Fibroblast of skin of right quadriceps (primary cell): ENCODE measurements around the gene PPP1R12C.

ENCODE experiments used
- DNase-seq: peaks from one replicate; pipeline ENCODE4 v3.0.0-alpha.2; 2013

Gene PPP1R12C

DNA sequence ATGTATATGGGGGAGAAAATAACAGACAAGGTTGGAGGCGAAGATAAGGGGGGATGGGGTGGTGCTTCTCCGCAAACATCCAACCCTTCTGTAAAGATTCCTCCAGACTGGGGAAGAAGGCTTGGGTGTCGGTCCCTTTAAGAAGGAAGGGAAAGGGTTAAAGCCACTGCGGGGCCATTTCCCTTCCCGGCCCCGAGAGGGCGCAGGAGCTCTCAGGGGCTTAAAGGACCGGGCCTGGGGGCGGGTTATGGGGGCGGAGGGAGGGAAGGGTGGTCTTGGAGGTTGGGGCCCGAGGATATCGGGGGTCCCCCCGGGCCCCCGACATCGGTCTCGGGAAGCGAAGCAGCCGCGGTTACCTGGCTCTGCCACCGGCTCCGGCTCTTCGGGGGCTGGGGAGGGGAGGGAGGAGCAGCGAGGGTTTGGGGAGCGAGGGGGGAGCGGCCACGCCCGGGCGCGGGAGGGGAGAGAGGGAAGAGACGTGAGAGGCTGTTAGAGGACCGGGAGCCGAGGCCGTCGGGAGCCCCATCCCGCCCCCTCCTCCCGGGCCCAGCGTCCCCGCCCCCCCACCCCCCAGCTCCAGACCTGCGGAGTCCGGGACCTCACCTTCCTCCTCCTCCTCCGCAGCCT lies 28.8 kb upstream of the PPP1R12C start:
- peak; percentile 15 for DNase-seq

DNA sequence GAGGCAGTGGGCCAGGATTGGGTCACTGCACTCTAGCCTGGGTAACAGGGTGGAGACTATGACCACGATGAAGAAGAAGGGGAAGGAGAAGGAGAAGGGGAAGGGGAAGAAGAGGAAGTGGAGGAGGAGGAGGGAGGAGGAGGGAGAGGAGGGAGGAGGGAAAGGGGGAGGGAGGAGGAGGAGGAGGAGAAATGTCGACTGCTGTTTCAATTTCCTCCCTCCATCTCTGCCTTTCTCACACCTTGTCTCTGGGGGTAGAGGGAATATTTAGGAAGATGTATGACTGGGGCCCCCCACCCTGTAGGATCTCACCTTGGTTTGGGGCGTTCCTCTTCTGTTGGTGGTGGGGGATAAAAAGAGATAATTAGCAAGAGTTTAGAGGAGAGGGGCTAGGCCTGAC lies 27.8 kb upstream of the PPP1R12C start:
- no peak for DNase-seq

GRCh38 chr19:55141696-55142095 lies 24.3 kb upstream of the PPP1R12C start:
- no peak for DNase-seq

GRCh38 chr19:55137915-55138314 lies 20.5 kb upstream of the PPP1R12C start:
- no peak for DNase-seq

GRCh38 chr19:55136399-55137102 lies 19.1 kb upstream of the PPP1R12C start:
- DNase-seq, result no peak

- DNase-seq, result no peak
Observed at GRCh38 chr19:55134736-55135135, 17.3 kb upstream of the PPP1R12C start.

GRCh38 chr19:55133639-55134444 lies 16.4 kb upstream of the PPP1R12C start:
- DNase-seq, result no peak

GRCh38 chr19:55132453-55133129 lies 15.2 kb upstream of the PPP1R12C start:
- DNase-seq, result no peak

GRCh38 chr19:55131421-55131820 lies 14.0 kb upstream of the PPP1R12C start:
- peak; percentile 76 for DNase-seq

DNA sequence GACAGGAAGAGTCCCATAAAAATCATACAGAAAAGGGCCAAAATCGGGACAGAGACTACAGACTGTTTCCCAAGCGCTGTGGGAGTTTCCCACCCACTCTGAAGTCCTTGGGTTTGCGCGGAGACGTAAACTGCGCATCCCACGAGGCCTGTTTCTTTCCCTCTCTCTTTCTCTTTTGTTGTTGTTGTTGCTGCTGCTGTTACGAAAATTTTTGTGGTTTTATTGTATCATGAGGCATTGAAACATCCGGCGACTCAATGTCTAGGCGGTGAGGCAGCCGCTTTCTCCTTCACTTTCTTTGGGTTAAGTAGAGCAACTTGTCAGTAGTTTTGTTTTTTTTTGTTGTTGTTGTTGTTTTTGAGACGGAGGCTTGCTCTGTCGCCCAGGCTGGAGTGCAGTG lies 1.6 kb upstream of the PPP1R12C start:
- DNase-seq, result no peak

DNA sequence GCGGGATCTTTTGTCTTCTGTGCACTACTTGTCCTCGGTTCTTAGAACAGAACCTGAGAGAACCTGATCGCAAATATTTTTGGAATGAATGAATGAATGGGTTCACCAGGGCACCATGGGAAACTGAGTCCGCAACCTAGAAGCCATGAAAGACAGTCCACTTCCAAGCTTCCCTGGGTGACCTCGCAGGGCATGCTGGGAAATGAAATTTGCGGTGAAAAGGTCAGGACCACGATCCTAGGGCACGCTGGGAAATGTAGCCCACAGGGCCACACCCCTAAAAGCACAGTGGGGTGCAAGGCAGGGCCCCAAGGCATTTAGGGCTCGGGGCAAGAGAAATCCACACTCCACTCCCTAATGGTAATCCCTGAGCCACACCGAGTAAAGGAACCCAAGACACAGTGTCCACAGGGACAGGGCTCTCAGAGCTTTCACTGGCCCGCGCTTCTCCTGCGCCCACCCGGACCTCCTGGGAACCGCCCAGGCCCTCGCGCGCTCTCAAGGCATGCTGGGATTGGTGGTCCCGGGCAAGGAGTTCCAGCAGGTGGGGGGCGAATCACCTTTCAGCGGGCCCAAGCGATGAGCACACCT lies 1.1 kb upstream of the PPP1R12C start:
- DNase-seq, result peak; percentile 30

GRCh38 chr19:55117663-55118391 lies 390 bp upstream of the PPP1R12C start:
- peak; percentile 99 for DNase-seq

DNA sequence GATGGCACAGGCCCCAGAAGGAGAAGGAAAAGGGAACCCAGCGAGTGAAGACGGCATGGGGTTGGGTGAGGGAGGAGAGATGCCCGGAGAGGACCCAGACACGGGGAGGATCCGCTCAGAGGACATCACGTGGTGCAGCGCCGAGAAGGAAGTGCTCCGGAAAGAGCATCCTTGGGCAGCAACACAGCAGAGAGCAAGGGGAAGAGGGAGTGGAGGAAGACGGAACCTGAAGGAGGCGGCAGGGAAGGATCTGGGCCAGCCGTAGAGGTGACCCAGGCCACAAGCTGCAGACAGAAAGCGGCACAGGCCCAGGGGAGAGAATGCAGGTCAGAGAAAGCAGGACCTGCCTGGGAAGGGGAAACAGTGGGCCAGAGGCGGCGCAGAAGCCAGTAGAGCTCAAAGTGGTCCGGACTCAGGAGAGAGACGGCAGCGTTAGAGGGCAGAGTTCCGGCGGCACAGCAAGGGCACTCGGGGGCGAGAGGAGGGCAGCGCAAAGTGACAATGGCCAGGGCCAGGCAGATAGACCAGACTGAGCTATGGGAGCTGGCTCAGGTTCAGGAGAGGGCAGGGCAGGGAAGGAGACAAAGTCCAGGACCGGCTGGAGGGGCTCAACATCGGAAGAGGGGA lies 1.1 kb downstream of the PPP1R12C start:
- peak; percentile 50 for DNase-seq

GRCh38 chr19:55115446-55116065 lies 1.9 kb downstream of the PPP1R12C start:
- DNase-seq, result peak; percentile 21

GRCh38 chr19:55114566-55115145 lies 2.8 kb downstream of the PPP1R12C start:
- DNase-seq, result no peak

- DNase-seq, result peak; percentile 80
Observed at GRCh38 chr19:55113570-55114039, 3.8 kb downstream of the PPP1R12C start.

DNA sequence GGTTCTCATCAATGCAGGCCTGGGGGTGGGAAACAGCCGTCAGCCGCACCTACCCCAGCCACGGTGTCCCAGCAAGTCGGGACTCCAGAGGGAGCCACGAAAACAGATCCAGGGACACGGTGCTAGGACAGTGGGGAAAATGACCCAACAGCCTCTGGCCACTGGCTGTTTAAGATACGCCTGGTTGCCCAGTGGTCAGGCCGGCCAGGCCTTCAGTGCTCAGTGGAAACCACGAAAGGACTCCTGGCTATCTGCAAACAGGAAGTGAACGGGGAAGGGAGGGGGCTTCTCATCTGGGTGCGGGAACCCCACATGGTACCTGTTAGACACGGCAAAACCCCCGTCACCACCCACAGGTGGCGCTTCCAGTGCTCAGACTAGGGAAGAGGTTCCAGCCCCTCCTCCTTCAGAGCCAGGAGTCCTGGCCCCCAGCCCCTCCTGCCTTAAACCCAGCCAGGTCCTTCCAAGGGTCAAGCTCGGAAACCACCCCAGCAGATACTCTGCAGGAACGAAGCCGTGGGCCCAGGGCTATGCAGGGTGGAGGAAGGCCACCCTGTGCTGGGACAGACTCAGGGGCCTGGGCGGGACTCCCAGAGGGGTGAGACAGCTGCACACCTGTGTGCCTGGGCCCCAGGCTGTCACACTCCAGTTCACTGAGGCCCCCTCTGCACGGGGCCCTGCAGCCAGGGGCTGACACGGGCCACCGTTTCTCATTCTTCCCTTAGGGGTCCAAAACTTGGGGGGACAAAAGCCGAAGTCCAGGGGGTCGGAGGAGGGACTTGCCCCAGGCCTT lies 4.5 kb downstream of the PPP1R12C start:
- DNase-seq, result no peak

GRCh38 chr19:55112246-55112776 lies 5.1 kb downstream of the PPP1R12C start:
- DNase-seq, result no peak

DNA sequence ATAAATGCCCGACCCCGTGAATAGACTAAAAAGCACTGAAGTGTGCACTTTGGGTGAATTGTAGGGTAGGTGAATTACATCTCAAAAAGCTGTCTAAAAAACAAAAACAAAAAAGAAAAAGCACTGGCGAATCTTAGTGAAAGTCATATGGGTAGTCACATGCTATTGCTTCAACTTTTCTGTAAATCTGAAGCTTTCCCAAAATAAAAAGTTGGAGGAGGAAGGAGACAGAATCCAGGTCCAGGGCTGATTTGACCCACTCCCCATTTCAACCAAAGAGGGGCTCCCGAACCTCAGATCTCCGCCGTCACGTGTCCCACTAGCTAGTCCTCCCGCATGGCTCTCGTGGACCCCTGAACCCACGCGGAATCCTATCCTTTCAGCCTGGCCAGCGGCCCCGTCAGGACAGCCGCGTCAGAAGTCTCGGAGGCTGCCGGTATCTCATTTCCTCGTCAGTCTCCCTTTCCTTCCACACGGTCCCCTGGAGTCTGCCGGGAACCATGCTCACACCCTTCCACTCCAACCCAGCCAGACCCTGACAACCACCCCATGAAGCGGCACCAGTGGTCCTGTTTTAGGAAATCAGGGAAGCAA lies 6.1 kb downstream of the PPP1R12C start:
- no peak for DNase-seq
